ENCODE results near the gene RPTOR. TPM values are rescaled to one million over a fixed set of nuclear protein-coding genes. Genes with fewer than 3 reads are reported as not detected.

Gene RPTOR
- total RNA-seq, 1 experiment from 2014 or later, result 27.0 TPM

GRCh38 chr17:81000334-81000630, 455.6 kb downstream of the RPTOR start:
- no peak for DNase-seq (ENCODE audit: low read depth in 1 of 2, low spot score in 2 of 2)
- Histone ChIP-seq H3K4me3 (no peak overlapping the region), H3K27ac (no peak overlapping the region), H3K9me3 (replicated peaks) (no peaks in the 10 kb centered on the region), H3K27me3 (replicated peaks) (peaks cover 22% of the 10 kb centered on the region), H3K36me3 (peaks cover 58% of the 10 kb centered on the region), H3K4me1 (replicated peaks) (peaks cover 50% of the 10 kb centered on the region)

GRCh38 chr17:81000631-81001357, 456.2 kb downstream of the RPTOR start:
- Histone ChIP-seq H3K27ac (no peak overlapping the region), H3K4me3 (no peak overlapping the region), H3K27me3 (replicated peaks) (peaks cover 23% of the 10 kb centered on the region), H3K36me3 (peaks cover 53% of the 10 kb centered on the region), H3K4me1 (replicated peaks) (peaks cover 50% of the 10 kb centered on the region), H3K9me3 (replicated peaks) (no peaks in the 10 kb centered on the region)
- peak in 1 of 2 experiments; percentile 49 for DNase-seq (ENCODE audit: low read depth in 1 of 2, low spot score in 2 of 2)

GRCh38 chr17:81002013-81002384, 457.4 kb downstream of the RPTOR start:
- Histone ChIP-seq H3K36me3 (peaks cover 41% of the 10 kb centered on the region), H3K27ac (no peak overlapping the region), H3K27me3 (replicated peaks) (peaks cover 35% of the 10 kb centered on the region), H3K4me1 (replicated peaks) (peaks cover 41% of the 10 kb centered on the region), H3K9me3 (replicated peaks) (no peaks in the 10 kb centered on the region), H3K4me3 (no peak overlapping the region)
- no peak for DNase-seq (ENCODE audit: low read depth in 1 of 2, low spot score in 2 of 2)

GRCh38 chr17:81002409-81003361, 458.0 kb downstream of the RPTOR start:
- DNase-seq (ENCODE audit: low read depth in 1 of 2, low spot score in 2 of 2), result peak in 1 of 2 experiments; percentile 74
- Histone ChIP-seq H3K9me3 (replicated peaks) (no peaks in the 10 kb centered on the region), H3K36me3 (peaks cover 34% of the 10 kb centered on the region), H3K4me1 (replicated peaks) (peaks cover 34% of the 10 kb centered on the region), H3K27me3 (replicated peaks) (peaks cover 41% of the 10 kb centered on the region), H3K4me3 (no peak overlapping the region), H3K27ac (no peak overlapping the region)

- no peaks in the 10 kb centered on the region for H3K9me3 ChIP-seq (replicated peaks)
- H3K4me3 ChIP-seq, result no peak overlapping the region
- H3K36me3 ChIP-seq, result peaks cover 22% of the 10 kb centered on the region
- no peak for DNase-seq (ENCODE audit: low read depth in 1 of 2, low spot score in 2 of 2)
- no peak overlapping the region for H3K27ac ChIP-seq
- peaks cover 41% of the 10 kb centered on the region for H3K27me3 ChIP-seq (replicated peaks)
- peaks cover 22% of the 10 kb centered on the region for H3K4me1 ChIP-seq (replicated peaks)
These were observed 459.3 kb downstream of the RPTOR start for GRCh38 chr17:81003711-81004475.

GRCh38 chr17:81006891-81007290, 462.3 kb downstream of the RPTOR start:
- DNase-seq (ENCODE audit: low read depth in 1 of 2, low spot score in 2 of 2), result no peak
- Histone ChIP-seq H3K36me3 (no peaks in the 10 kb centered on the region), H3K4me1 (replicated peaks) (peaks cover 22% of the 10 kb centered on the region), H3K9me3 (replicated peaks) (no peaks in the 10 kb centered on the region), H3K4me3 (no peak overlapping the region), H3K27ac (no peak overlapping the region), H3K27me3 (replicated peaks) (peaks cover 41% of the 10 kb centered on the region)

- peaks cover 15% of the 10 kb centered on the region for H3K4me1 ChIP-seq (replicated peaks)
- H3K27ac ChIP-seq, result no peak overlapping the region
- no peaks in the 10 kb centered on the region for H3K9me3 ChIP-seq (replicated peaks)
- H3K4me3 ChIP-seq, result no peak overlapping the region
- H3K27me3 ChIP-seq (replicated peaks), result peaks cover 34% of the 10 kb centered on the region
- no peak for DNase-seq (ENCODE audit: low read depth in 1 of 2, low spot score in 2 of 2)
- no peaks in the 10 kb centered on the region for H3K36me3 ChIP-seq
These were observed 463.5 kb downstream of the RPTOR start for GRCh38 chr17:81008140-81008539.

GRCh38 chr17:81009136-81009535, 464.5 kb downstream of the RPTOR start:
- Histone ChIP-seq H3K4me1 (replicated peaks) (peaks cover 11% of the 10 kb centered on the region), H3K36me3 (no peaks in the 10 kb centered on the region), H3K27ac (no peak overlapping the region), H3K27me3 (replicated peaks) (peaks cover 28% of the 10 kb centered on the region), H3K4me3 (no peak overlapping the region), H3K9me3 (replicated peaks) (no peaks in the 10 kb centered on the region)
- no peak for DNase-seq (ENCODE audit: low read depth in 1 of 2, low spot score in 2 of 2)

- Histone ChIP-seq H3K36me3 (no peaks in the 10 kb centered on the region), H3K4me3 (no peak overlapping the region), H3K4me1 (replicated peaks) (peaks cover 4% of the 10 kb centered on the region; the same call in 1 of the 2 replicates), H3K9me3 (replicated peaks) (no peaks in the 10 kb centered on the region), H3K27ac (no peak overlapping the region), H3K27me3 (replicated peaks) (peaks cover 16% of the 10 kb centered on the region)
- no peak for DNase-seq (ENCODE audit: low read depth in 1 of 2, low spot score in 2 of 2)
These were observed 466.3 kb downstream of the RPTOR start for GRCh38 chr17:81010935-81011334.

GRCh38 chr17:81011951-81012350, 467.3 kb downstream of the RPTOR start:
- Histone ChIP-seq H3K36me3 (no peaks in the 10 kb centered on the region), H3K27me3 (replicated peaks) (peaks cover 6% of the 10 kb centered on the region), H3K27ac (no peak overlapping the region), H3K9me3 (replicated peaks) (0 out of 2 replicates have a peak, but pooled peaks cover 3% of the 10 kb centered on the region), H3K4me1 (replicated peaks) (peaks cover 4% of the 10 kb centered on the region; the same call in 1 of the 2 replicates), H3K4me3 (no peak overlapping the region)
- DNase-seq (ENCODE audit: low read depth in 1 of 2, low spot score in 2 of 2), result no peak

GRCh38 chr17:81012574-81013447, 468.2 kb downstream of the RPTOR start:
- DNase-seq (ENCODE audit: low read depth in 1 of 2, low spot score in 2 of 2), result no peak
- Histone ChIP-seq H3K9me3 (replicated peaks) (0 out of 2 replicates have a peak, but pooled peaks cover 3% of the 10 kb centered on the region), H3K36me3 (no peaks in the 10 kb centered on the region), H3K27me3 (replicated peaks) (no peaks in the 10 kb centered on the region; the same call in none of the 2 replicates), H3K4me3 (no peak overlapping the region), H3K27ac (no peak overlapping the region), H3K4me1 (replicated peaks) (peaks cover 6% of the 10 kb centered on the region)

- DNase-seq (ENCODE audit: low read depth in 1 of 2, low spot score in 2 of 2), result no peak
- 0 out of 2 replicates have a peak, but pooled peaks cover 3% of the 10 kb centered on the region for H3K9me3 ChIP-seq (replicated peaks)
- H3K4me1 ChIP-seq (replicated peaks), result peaks cover 14% of the 10 kb centered on the region
- H3K36me3 ChIP-seq, result no peaks in the 10 kb centered on the region
- no peaks in the 10 kb centered on the region; the same call in 1 of the 2 replicates for H3K27me3 ChIP-seq (replicated peaks)
- H3K27ac ChIP-seq, result no peak overlapping the region
- H3K4me3 ChIP-seq, result no peak overlapping the region
These were observed 469.0 kb downstream of the RPTOR start for GRCh38 chr17:81013642-81014041.

- Histone ChIP-seq H3K27me3 (replicated peaks) (no peaks in the 10 kb centered on the region), H3K4me3 (no peak overlapping the region), H3K9me3 (replicated peaks) (0 out of 2 replicates have a peak, but pooled peaks cover 3% of the 10 kb centered on the region), H3K27ac (no peak overlapping the region), H3K36me3 (no peaks in the 10 kb centered on the region), H3K4me1 (replicated peaks) (peaks cover 14% of the 10 kb centered on the region)
- no peak for DNase-seq (ENCODE audit: low read depth in 1 of 2, low spot score in 2 of 2)
These were observed 470.5 kb downstream of the RPTOR start for GRCh38 chr17:81015136-81015535.

Data from SJSA1 (cell line).